Keratinocyte (primary cell): ENCODE results near the gene STARD5.

Source experiments
- CTCF ChIP-seq, 3 experiments: IDR thresholded peaks in 1 of 3; conservative IDR thresholded peaks in 1 of 3; optimal IDR thresholded peaks in 1 of 3; 2 replicates in 2 of 3; 3 replicates in 1 of 3; pipeline versions ENCODE3 to v1.5.1; 2011; ENCODE audit warnings: low read length in 3 of 3, mild to moderate bottlenecking in 3 of 3, moderate library complexity in 2 of 3, control low read depth in 1 of 3, inconsistent platforms in 1 of 3; ENCODE audit not compliant: insufficient read depth in 2 of 3; ENCODE audit errors: extremely low read depth in 1 of 3
- EZH2 ChIP-seq: IDR thresholded peaks from one replicate; pipeline ENCODE4 v1.6.1; 2012; ENCODE audit warnings: inconsistent platforms, mild to moderate bottlenecking, low read length, moderate library complexity

- TF ChIP-seq CTCF (optimal IDR thresholded peaks at IDR 0.05 in 1 of 3, IDR thresholded peaks at IDR 0.05 in 1 of 3, conservative IDR thresholded peaks at IDR 0.05 in 1 of 3; ENCODE audit: extremely low read depth in 1 of 3, insufficient read depth in 2 of 3, low read length in 3 of 3), result no peak
- TF ChIP-seq EZH2, result no peak
Observed at GRCh38 chr15:81373176-81373575, 49.2 kb upstream of the STARD5 start.
